MM.1S (cell line): ENCODE results near the gene PCDHB13.
"Not testable (repeated sequence)": the region's sequence is repeated elsewhere in the genome, so short reads cannot be mapped to it uniquely, and the experiment has no call there.

Source experiments
- EZH2 ChIP-seq: fragments of 300-600 bp; sonication (generic); optimal IDR thresholded peaks from 2 replicates; pipeline ENCODE3; 2017; ENCODE audit warnings: low read depth, mild to moderate bottlenecking, antibody characterized with exemption, low read length, mixed read lengths
- EZH2phosphoT487 ChIP-seq: fragments of 300-600 bp; sonication (generic); IDR thresholded peaks from 2 replicates; pipeline ENCODE4 v1.6.1; 2018; ENCODE audit warnings: antibody characterized with exemption, low read length
- TF ChIP-seq, protein P1 (sequence below): fragments of 300-600 bp; sonication (generic); IDR thresholded peaks from 2 replicates; pipeline ENCODE4 v1.5.1; 2016; ENCODE audit warnings: antibody characterized with exemption, low read length, mixed read lengths

DNA sequence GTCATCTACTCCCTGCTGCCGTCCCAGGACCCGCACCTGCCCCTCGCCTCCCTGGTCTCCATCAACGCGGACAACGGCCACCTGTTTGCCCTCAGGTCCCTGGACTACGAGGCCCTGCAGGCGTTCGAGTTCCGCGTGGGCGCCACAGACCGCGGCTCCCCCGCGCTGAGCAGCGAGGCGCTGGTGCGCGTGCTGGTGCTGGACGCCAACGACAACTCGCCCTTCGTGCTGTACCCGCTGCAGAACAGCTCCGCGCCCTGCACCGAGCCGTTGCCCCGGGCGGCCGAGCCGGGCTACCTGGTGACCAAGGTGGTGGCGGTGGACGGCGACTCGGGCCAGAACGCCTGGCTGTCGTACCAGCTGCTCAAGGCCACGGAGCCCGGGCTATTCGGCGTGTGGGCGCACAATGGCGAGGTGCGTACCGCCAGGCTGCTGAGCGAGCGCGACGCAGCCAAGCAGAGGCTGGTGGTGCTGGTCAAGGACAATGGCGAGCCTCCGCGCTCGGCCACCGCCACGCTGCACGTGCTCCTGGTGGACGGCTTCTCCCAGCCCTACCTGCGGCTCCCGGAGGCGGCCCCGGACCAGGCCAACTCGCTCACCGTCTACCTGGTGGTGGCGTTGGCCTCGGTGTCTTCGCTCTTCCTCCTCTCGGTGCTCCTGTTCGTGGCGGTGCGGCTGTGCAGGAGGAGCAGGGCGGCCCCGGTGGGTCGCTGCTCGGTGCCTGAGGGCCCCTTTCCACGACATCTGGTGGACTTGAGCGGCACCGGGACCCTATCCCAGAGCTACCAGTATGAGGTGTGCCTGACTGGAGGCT lies 39.2 kb upstream of the PCDHB13 start:
- TF ChIP-seq, protein P1, sequence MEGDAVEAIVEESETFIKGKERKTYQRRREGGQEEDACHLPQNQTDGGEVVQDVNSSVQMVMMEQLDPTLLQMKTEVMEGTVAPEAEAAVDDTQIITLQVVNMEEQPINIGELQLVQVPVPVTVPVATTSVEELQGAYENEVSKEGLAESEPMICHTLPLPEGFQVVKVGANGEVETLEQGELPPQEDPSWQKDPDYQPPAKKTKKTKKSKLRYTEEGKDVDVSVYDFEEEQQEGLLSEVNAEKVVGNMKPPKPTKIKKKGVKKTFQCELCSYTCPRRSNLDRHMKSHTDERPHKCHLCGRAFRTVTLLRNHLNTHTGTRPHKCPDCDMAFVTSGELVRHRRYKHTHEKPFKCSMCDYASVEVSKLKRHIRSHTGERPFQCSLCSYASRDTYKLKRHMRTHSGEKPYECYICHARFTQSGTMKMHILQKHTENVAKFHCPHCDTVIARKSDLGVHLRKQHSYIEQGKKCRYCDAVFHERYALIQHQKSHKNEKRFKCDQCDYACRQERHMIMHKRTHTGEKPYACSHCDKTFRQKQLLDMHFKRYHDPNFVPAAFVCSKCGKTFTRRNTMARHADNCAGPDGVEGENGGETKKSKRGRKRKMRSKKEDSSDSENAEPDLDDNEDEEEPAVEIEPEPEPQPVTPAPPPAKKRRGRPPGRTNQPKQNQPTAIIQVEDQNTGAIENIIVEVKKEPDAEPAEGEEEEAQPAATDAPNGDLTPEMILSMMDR: not testable (repeated sequence)
- TF ChIP-seq EZH2, EZH2phosphoT487: not testable (repeated sequence)
